ENCODE data around the gene ARSK.
"Not testable (repeated sequence)": the region's sequence is repeated elsewhere in the genome, so short reads cannot be mapped to it uniquely, and the experiment has no call there.

ARSK gene

GRCh38 chr5:95621839-95622629, 67.1 kb downstream of the ARSK start:
- peak; percentile 9 for DNase-seq (ENCODE audit: low read depth)

DNA sequence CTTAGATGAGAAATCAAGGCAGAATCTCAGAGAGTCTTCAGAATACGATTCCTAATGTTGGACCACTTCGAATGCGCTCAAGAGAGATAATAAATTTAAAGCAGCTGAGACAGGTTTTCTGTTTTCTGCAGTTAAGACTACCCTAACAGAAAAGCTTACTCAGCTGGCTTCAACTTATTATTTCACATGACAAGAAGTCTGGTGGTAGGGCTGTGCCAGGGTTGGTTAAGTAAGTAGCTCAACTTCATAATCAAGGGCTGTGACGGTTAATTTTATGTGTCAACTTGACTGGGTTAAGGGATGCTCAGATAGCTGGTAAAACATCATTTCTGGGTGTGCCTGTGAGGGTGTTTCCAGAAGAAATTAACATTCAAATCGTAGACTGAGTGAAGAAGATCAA, 68.8 kb downstream of the ARSK start:
- no peak for DNase-seq (ENCODE audit: low read depth)

GRCh38 chr5:95624368-95624767, 69.5 kb downstream of the ARSK start:
- no peak for DNase-seq (ENCODE audit: low read depth)

GRCh38 chr5:95626701-95627100, 71.8 kb downstream of the ARSK start:
- no peak for DNase-seq (ENCODE audit: low read depth)

DNA sequence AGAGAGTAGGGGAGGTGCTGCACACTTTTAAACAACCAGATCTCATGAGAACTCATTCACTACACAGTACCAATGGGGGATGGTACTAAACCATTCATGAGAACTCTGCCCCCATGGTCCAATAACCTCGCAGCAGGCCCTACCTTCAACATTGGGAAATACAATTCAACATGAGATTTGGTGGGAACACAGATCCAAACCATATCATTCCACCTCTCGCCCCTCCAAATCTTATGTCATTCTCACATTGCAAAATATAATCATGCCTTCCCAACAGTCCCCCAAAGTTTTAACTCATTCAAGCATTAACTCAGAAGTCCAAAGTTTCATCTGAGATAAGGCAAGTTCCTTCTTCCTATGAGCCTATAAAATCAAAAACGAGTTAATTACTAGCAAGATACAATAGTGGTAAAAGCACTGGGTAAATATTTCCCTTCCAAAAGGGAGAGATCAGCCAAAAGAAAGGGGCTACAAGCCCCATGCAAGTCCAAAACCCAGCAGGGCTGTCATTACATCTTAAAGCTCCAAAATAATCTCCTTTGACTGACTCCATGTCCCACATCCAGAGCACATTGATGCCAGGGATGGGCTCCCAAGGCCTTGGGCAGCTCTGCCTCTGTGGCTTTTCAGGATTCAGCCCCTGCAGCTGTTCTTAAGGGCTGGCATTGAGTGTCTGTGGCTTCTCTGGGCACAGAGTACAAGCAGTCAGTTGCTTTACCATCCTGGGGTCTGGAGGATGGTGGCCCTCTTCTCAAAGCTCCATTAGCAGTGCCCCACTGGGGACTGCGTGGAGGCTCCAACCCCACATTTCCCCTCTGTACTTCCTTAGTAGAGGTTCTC, 73.3 kb downstream of the ARSK start:
- DNase-seq (ENCODE audit: low read depth): no peak

- no peak for DNase-seq (ENCODE audit: low read depth)
These were observed 74.0 kb downstream of the ARSK start for GRCh38 chr5:95628933-95629332.

- DNase-seq (ENCODE audit: low read depth): no peak
These were observed 75.6 kb downstream of the ARSK start for GRCh38 chr5:95630394-95630917.

DNA sequence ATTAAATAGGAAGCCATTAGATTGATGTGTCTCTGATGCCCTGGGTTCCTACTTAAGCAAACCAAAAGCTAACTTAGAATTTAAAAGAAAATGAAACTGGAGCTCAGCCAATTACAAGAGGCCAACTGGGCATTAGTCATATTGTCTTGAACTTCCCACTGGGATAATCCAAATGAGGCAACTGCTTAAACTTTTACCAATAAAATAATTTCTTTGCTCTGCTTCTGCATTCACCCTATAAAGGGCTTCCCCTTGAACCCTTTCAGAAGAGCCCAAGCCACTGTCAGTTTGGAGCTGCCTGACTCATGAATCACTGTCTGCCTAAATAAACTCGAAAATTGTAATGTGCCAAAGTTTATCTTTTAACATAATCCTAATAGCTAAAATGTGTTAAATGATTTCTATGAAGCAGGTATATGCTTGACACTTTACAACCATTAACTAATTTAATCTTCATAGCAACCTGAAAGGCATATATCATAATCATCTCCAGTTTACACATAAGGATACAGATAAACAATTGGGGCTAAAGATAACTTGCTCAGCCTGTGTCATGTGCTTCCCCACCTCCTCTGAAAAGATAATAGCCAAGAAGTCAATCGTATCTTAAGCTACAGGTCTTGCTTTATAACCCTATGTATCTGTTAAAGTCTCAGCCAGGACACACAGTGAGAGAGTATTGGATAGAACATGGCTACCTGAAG, 76.5 kb downstream of the ARSK start:
- DNase-seq (ENCODE audit: low read depth): no peak

GRCh38 chr5:95631991-95632675, 77.2 kb downstream of the ARSK start:
- peak; percentile 59 for DNase-seq (ENCODE audit: low read depth)

DNA sequence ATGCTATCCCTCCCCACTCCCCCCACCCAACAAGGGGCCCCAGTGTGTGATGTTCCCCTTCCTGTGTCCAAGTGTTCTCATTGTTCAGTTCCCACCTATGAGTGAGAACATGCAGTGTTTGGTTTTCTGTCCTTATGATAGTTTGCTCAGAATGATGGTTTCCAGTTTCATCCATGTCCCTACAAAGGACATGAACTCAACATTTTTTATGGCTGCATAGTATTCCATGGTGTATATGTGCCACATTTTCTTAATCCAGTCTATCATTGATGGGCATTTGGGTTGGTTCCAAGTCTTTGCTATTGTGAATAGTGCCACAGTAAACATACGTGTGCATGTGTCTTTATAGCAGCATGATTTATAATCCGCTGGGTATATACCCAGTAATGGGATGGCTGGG, 78.0 kb downstream of the ARSK start:
- not testable (repeated sequence) for DNase-seq (ENCODE audit: low read depth)

DNA sequence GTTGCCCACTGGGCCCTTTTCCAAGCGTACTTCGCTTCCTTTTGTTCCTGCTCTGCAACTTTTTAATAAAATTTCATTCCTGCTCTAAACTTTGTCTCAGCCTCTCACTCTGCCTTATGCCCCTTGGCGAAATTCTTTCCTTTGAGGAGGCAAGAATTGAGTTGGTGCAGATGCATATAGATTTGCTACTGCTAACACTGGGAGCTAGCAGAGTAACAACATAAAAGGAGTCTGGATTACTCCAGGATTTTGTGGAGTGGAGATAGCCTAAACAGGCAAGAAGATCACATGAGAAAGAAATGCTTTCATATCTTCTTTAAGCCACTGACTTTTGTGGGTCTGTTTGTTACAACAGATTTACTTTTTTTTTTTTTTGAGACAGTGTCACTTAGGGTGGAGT, 78.8 kb downstream of the ARSK start:
- DNase-seq (ENCODE audit: low read depth): no peak

DNA sequence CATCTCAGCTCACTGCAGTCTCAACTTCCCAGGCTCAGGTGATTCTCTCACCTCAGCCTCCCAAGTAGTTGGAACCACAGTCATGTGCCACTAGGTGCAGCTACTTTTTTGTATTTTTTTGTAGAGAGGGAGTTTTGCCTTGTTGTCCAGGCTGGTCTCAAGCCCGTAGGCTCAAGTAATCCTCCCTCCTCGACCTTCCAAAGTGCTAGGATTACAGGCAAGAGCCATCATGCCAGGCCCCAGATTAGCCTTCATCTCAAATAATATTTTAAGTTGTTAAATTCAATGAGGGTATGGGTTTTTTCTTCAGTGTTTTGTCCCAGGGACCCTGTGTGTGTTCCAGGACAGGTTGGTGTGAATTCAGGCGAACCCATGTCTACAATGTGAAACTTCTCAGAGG, 79.2 kb downstream of the ARSK start:
- no peak for DNase-seq (ENCODE audit: low read depth)

GRCh38 chr5:95638632-95639031, 83.7 kb downstream of the ARSK start:
- no peak for DNase-seq (ENCODE audit: low read depth)

DNA sequence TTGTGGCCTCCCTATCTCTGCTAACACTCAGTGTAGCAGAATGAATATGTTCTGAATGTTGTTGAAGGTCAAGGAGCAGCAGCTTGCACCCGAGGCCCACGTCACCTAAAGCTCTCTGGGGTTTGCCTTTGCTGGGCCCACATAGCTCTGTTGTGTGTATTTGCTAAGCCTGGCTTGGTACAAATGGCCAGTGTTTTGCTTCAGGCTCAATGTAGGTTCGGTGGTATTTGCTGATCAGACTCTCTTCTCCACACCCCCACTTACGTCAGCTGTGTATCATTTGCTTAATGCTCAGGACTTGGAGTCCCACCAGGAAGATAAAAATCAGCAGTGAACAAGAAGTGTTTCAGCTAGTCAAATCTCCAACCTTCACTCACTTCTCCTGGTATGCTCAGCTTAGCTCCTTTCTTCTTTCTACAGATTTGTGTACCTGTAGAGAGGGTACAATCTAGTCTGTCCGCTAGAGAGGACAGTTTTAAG, 86.9 kb downstream of the ARSK start:
- DNase-seq (ENCODE audit: low read depth): no peak

DNA sequence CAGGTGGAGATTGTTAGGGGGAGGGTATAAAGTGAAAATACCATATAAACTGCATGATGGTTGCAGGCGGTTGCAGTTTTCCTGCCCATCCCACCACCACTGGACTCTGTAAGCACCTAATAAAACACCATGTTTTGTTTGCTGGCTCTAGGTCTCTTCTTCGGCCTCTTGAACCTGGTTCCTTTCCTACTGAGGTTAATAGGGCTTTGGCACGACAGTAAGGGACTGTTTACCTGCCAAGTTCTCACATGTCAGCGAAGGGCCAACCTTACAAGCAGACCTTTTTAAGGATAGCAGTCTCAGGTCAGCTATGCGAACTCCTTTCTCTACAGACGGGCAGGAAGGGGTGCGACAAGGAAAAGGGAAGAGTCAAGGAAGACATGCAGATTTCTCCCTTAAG, 88.3 kb downstream of the ARSK start:
- no peak for DNase-seq (ENCODE audit: low read depth)

DNA sequence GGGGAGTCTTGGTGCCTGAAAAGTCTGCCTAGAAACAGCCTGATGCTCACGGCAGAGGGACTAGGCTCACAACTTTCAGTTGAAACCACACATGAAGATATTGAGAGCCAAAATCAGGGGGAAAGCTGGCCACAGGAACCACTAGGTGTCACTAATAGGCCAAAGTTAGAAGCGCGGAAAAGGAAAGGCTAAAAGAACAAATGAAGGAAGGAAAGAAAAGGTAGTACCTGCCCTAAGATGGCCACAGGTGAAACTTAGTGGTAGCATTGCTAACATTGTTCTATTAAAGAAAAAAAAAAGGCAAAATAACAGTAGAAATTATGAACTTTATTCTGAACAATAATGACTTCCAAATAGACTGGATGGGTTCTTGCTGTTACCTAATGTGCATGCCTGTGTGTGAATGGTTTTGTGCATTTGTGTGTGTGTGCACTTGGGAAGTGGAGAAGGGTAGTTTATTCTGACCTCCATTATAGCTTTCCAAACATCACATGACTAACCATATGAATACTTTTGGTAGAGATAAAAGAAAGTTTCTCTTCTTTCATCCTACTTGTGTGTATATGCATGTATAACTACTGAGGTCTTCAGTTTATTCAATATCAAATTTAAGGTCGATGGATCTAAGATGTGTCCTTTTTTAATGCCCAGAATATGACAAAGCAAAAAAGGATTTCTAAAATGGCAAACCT, 89.6 kb downstream of the ARSK start:
- DNase-seq (ENCODE audit: low read depth): no peak

DNA sequence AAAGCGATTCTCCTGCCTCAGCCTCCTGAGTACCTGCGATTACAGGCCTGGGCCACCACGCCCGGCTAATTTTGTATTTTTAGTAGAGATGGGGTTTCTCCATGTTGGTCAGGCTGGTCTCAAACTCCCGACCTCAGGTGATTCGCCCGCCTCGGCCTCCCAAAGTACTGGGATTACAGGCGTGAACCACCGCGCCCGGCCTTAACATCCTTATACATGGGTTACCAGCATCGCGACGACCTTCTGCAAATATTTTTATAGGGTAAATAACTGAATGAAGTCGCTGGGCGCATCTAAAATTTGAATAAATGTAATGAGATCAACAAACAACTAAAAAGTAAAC, 91.3 kb downstream of the ARSK start:
- not testable (repeated sequence) for DNase-seq (ENCODE audit: low read depth)

- peak; percentile 85 for DNase-seq (ENCODE audit: low read depth)
These were observed 91.9 kb downstream of the ARSK start, which contains the start of gene RFESD for GRCh38 chr5:95646569-95647431. RFESD (plus strand) TSS chr5:95646777; CDS start chr5:95652272, 5,495 bp downstream.

DNA sequence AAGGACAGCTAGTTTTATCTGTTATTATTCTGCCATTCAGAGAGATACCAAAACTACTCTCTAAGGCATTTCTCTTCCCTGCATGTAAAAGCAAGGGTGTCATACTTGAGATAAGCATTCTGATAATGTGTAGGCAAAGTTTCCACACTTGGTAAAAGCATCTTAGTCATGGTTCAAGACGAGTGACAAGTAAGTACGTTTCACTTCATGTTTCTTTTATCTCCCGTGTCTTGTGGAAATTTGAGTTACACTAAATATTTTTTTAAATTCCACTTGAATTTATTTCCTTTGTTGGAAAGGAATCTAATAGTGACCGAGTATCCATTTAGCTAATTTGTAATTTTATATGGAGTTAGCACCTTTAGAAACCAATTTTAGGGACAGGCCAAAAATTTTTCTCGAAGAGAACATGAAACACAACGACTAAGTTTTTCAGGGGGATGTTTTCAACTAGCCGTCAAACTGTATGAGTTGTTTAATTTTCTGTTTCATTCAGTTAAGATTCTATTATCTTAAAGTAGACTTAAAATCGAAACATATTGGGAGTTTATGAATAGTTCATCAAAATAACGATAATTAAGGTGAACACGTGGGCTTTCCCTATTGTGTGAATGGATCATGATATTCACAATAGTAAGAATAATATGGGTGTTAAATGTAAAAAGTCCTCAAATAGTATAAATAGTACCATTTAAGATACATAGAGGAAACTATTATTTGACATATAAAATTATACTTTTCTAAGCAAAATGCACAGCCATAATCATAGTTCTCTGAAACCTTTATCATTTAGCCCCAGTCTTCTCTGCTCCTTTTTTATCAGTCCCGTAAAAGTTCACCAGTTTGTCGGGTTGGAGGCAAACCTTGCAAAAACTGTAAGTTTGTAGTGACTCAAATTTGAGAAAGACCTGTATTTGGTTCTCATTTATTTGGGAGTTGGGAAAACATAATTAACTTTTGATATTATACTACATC, 93.3 kb downstream of the ARSK start:
- DNase-seq (ENCODE audit: low read depth): no peak

All from T follicular helper cell (primary cell).